GM21529 (cell line): Measurements from ENCODE around the gene PAPOLA.
"Not testable (repeated sequence)": the region's sequence is repeated elsewhere in the genome, so short reads cannot be mapped to it uniquely, and the experiment has no call there.

Experiments used
- ATAC-seq: cut with Tn5 transposase; IDR thresholded peaks from one replicate; pipeline ENCODE4 v1.9.1; 2021; ENCODE audit not compliant: unreplicated experiment

PAPOLA gene

GRCh38 chr14:96501740-96502620 is at the start of gene PAPOLA:
Gene PAPOLA, plus strand, starts transcription at chr14:96502382. Its CDS starts 211 bp downstream, at chr14:96502593.
- peak; percentile 88 for ATAC-seq

DNA sequence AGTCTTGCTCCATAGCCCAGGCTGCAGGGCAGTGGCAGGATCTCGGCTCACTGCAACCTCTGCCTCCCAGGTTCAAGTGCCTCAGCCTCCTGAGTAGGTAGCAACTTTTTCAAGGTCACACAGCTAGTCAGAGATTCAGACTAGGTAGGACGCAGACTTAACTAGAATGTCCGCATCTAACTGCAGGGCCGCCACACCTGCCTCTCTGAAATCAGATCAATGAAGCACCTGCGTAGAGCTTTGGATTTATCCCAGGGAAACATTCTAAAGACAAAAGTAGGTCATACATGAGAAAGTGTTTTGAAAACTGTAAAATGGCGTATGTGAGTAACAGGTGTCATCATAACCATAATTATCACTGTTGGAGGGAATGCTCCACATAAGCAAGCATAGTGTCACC is 49.5 kb upstream of the PAPOLA start:
- no peak for ATAC-seq

DNA sequence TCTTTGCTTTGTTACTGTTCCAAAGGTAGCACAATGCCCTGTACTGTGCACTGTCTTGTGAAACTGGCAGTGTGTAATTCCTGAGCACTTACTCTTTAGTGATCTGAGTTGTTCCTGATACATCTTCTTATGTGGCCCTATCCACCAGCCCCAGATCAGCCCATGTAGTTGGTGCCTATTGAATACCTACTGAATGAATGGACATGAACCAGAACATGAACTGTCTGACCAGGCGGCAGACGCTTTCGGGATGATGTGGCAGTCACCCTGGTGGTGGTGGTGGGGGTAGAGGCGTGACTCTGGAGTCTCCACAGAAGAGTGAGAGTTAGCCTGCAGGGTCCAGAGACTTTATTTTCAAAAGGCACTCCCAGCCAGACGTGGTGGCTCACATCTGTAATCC is 46.6 kb upstream of the PAPOLA start:
- no peak for ATAC-seq

DNA sequence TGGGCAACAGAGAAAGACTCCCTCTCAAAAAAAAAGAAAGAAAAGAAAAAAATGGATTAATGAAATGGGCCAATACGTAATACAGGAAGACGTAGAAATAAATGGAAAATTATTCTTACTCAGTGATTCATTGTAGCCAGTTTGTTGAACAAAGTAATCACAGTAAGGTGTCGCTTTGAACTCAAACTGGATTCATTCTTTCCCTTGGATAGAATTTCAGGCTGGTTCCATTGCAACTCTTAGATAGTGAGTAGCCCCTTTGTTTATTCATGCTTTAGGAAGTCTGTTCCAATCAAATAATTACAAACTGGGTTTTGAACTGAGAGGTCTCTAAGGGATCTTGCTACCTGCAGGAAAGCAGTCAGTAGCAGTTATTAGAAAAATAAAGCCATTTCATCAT is 42.3 kb upstream of the PAPOLA start:
- no peak for ATAC-seq

DNA sequence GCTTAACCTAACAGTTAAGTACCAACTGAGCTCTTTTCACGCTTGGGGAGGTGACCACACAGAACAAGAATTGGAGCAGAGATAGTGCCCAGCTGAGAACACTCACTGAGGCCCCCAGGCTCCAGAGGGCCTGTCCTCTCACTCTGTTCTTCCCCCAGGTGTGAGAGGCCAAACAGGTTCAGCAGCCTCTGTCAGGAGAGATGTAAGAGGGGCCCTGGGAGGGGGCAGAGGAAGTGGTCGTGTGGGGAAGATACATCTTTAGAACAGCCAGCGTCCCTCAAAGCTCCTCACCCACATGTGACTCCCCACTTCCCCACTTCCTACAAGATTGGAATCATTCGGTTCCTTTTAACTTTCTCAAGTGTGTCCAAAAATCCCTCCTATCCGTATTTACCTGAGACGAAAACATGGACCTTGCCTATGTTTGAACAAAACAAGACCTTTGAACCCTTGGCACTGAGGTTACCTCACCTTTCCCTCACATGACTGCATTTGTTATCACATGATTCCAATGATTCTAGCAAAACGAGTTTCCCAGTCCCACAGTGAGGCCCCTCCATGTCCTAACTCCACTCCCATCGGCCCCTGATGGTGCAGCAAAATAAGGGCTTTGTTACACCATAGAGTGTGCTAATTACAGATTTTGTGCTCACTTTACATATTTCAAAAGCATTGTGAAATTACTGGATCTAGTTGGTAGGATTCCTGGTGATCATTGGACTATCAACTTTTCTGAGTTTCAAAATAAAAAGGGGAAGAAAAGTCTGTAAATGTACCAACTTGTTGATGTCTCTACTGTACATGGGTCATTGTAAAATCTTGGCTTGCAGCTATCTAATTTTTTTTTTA is 40.0 kb upstream of the PAPOLA start:
- no peak for ATAC-seq

DNA sequence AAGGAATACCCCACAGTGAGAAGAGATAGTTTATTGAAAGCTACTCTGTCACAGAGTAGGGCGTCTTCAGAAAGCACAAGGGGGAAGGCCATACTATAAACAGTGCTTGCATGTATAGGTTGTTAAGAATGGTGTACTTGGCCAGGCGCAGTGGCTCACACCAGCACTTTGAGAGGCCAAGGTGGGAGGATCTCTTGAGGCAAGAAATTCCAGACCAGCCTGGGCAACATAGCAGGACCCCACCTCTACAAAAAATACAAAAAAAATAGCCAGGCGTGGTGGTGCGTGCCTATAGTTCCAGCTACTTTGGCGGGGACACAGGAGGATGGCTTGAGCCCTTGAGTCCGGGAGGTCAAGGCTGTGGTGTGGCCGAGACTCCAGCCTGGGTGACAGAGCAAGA is 38.0 kb upstream of the PAPOLA start:
- no peak for ATAC-seq

DNA sequence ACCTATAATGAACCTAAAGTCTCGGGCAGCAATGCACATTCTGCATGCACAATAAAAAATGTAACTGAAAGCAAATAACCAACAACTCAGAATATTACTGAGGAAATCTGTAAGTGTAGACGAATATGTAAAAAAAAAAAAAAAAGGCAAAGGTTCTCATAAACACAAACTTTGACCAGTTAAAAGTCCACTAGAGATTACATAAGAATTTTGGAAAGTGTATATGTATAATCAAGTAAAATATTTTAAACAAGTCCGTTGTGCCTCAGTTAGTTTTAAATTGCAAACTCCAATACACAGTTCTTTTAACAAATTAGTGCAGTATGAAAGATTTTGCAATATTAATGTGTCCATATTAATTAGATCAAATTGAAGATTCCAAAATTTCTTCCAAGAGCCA is 35.3 kb upstream of the PAPOLA start:
- no peak for ATAC-seq

DNA sequence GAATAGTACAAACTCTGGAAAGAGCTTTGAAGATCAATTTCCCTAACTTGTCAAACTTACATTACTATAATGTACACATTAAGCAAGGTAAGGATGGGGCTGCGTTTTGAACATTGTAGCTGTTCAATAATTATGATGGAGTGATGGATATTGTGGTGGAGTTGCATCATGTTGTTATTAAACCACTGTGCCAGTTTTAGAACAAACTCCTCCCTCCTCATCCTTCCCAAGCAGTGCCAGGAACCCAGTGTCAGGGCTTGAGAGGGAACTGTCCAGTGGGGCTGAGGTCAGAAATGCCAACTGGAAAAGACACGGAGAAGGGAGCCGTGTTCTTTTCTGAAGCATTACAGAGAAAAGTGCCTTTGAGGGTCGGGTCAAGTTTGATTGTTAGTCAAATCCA is 31.9 kb upstream of the PAPOLA start:
- no peak for ATAC-seq

DNA sequence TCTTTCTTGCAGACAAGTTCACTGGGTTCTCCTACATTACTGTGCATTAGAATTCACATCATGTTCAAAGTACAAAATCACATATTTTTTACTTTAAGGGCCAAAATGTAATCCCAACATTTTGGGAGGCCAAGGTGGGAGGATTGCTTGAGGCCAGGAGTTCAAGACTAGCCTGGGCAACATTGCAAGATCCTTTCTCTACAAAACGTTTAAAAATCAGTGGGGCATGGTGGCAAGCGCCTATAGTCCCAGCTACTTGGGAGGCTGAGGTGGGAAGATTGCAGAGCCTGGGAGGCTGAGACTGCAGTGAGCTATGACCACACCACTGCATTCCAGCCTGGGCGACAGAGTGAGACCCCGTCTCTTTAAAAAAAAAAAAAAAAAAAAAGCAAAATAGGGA is 31.2 kb upstream of the PAPOLA start:
- ATAC-seq, result not testable (repeated sequence)

DNA sequence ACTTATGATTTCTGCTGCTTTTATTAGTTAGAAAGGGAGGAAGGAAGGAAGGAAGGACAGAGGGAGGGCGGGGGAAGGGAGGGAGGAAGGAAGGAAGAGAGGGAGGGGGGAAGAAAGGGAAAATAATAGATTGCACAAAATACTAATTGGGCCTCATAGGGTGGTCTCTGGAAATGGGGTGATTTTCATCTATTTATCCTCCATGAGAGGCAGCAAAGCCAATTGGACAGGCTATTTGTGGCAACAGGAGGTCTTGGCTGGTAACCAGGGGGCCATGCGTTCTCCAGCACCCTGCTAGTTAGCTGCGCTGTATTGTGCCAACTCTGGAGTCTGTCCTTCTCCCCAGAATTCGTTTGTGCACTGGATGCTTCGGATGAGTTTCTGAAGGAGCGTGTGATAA is 24.1 kb upstream of the PAPOLA start:
- no peak for ATAC-seq

- ATAC-seq, result no peak
Observed at GRCh38 chr14:96479435-96480146, 22.6 kb upstream of the PAPOLA start.

- no peak for ATAC-seq
Observed at GRCh38 chr14:96481731-96482314, 20.4 kb upstream of the PAPOLA start.

DNA sequence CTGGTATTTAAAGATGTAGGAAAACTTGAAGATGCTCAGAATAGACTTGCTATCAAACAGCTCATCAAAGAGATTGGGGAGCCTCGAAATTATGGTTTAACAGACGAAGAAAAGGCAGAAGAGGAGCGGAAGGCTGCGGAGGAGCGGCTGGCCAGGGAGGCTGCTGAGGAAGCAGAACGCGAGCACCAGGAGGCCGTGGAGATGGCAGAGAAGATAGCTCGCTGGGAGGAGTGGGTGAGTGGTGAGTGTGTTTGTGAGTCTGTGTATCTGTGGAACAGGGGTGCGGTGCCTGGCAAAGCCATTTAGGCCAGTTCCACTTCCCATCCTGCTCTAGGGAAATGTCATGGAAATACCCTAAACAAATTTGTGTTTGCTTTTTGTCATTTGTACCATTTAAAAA is 19.2 kb upstream of the PAPOLA start:
- ATAC-seq, result no peak

- no peak for ATAC-seq
Observed at GRCh38 chr14:96484399-96484798, 17.8 kb upstream of the PAPOLA start.

DNA sequence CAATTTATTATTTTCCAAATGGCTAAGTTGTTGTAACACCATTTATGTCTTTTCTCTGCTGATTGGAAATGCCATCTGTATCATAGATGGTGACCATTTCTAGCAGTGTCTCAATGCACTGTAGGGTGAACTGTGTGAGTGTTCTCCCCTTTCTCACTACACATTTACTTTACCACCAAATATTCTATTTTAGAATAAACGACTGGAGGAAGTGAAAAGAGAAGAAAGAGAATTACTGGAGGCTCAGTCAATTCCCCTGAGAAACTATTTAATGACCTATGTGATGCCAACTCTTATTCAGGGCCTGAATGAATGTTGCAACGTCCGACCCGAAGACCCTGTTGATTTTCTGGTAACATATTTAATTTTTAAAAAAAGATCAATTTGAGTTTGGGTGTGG is 15.5 kb upstream of the PAPOLA start:
- ATAC-seq, result peak; percentile 77

- ATAC-seq, result no peak
Observed at GRCh38 chr14:96489327-96489726, 12.9 kb upstream of the PAPOLA start.

DNA sequence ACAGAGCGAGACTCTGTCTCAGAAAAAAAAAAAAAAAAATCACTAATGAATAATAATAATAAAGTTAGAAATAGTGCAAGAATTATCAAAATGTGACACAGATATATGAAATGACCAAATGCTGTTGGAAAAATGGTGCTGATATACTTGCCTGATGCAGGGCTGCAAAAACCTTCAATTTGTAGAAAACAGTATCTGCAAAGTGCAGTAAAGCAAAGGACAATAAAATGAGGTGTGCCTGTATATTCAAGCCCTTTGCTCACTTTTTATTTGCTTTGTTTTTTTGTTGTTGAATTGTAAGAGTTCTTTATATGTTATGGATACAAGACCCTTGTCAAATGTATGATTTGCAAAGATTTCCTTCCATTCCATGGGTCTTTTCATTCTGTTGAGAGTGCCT is 9.0 kb upstream of the PAPOLA start:
- ATAC-seq, result no peak

- no peak for ATAC-seq
Observed at GRCh38 chr14:96494331-96494730, 7.9 kb upstream of the PAPOLA start.

DNA sequence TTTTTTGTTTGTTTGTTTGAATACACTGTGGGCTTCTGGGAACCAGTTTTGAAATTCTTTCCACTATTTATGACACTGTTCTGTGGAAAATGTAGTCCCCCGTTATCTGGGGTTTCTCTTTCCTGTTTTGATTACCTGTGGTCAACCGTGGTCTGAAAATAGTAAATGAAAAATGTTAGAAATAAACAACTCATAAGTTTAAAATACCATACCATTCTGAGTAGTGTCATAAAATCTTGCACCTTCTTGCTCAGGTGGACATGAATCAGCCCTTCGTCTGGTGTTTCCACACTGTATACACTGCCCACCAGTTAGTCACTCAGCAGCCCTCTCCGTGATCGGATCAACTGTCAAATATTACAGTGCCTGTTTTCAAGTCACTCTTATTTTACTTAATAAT is 5.1 kb upstream of the PAPOLA start:
- ATAC-seq, result peak; percentile 43

- no peak for ATAC-seq
Observed at GRCh38 chr14:96497586-96497985, 4.6 kb upstream of the PAPOLA start.

GRCh38 chr14:96501217-96501739 is 904 bp upstream of the PAPOLA start:
- no peak for ATAC-seq
